Fibroblast of the aortic adventitia (primary cell): ENCODE data around the gene AP1AR. TPM values are rescaled to one million over a fixed set of nuclear protein-coding genes. Genes with fewer than 3 reads are reported as not detected.
"Not testable (repeated sequence)": the region's sequence is repeated elsewhere in the genome, so short reads cannot be mapped to it uniquely, and the experiment has no call there.

Source experiments
- DNase-seq: peaks from one replicate; pipeline ENCODE4 v3.0.0-alpha.2; 2010; ENCODE audit warnings: low read depth
- H3K4me3 ChIP-seq: 2 replicates; pipeline ENCODE4 v1.5.1; 2011; ENCODE audit warnings: low read depth, mild to moderate bottlenecking, control low read depth, low read length, moderate library complexity
- total RNA-seq: library from RNA; depleted of rRNA; stranded (reverse); fragments of >200 nt; gene quantifications from 2 replicates; pipeline ENCODE4 v1.2.3, GENCODE V29; 2012; ENCODE audit warnings: low replicate concordance
- TF ChIP-seq, protein P1 (sequence below): IDR thresholded peaks from 2 replicates; pipeline ENCODE4 v1.5.1; 2011; ENCODE audit warnings: mild to moderate bottlenecking, low read length, control low read depth, inconsistent platforms; ENCODE audit not compliant: insufficient read depth

AP1AR gene
- total RNA-seq, 1 donor = 25.8 TPM

DNA sequence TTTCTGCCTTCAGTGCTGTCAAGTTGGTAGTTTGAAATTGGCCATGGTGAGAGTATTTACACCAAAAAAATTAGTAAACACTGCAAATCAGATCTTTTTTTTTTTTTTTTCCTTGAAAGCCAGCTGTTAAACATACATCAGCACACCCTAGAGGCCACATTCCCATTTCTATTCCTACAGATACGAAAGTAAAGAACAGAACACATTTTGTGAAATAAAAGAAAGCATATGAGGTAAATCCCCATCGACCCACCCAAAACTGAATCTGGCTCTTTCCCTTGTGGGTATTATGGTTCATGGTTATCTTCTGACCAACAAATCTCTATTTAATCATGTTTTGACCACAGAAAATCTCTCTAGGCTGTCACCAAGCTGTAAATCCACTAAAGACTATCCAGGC, 41.8 kb upstream of the AP1AR start:
- TF ChIP-seq, protein P1, sequence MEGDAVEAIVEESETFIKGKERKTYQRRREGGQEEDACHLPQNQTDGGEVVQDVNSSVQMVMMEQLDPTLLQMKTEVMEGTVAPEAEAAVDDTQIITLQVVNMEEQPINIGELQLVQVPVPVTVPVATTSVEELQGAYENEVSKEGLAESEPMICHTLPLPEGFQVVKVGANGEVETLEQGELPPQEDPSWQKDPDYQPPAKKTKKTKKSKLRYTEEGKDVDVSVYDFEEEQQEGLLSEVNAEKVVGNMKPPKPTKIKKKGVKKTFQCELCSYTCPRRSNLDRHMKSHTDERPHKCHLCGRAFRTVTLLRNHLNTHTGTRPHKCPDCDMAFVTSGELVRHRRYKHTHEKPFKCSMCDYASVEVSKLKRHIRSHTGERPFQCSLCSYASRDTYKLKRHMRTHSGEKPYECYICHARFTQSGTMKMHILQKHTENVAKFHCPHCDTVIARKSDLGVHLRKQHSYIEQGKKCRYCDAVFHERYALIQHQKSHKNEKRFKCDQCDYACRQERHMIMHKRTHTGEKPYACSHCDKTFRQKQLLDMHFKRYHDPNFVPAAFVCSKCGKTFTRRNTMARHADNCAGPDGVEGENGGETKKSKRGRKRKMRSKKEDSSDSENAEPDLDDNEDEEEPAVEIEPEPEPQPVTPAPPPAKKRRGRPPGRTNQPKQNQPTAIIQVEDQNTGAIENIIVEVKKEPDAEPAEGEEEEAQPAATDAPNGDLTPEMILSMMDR = peak; percentile 38

DNA sequence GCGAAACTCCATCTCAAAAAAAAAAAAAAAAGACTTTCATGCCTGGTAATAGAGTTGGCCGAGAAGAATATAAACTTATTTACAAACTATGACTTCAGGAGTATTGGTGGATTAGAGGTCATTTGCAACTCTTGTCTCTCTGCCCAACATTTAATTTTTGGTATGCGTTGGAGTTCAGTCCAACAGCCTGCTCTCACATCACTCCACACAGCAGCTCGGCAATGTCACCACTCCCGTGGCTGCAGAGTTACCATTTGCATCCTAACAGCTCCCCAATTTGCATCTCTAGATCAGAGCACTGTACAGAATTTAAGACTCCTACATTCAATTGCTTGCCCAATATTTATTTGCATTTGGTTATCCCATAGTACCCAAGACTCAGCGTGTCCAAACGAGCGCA, 40.9 kb upstream of the AP1AR start:
- no peak overlapping the region for H3K4me3 ChIP-seq
- DNase-seq = no peak
- TF ChIP-seq, protein P1 = no peak

More for the DNA sequence above, 41.8 kb upstream of the AP1AR start:
- H3K4me3 ChIP-seq = no peak overlapping the region
- DNase-seq = peak; percentile 54

DNA sequence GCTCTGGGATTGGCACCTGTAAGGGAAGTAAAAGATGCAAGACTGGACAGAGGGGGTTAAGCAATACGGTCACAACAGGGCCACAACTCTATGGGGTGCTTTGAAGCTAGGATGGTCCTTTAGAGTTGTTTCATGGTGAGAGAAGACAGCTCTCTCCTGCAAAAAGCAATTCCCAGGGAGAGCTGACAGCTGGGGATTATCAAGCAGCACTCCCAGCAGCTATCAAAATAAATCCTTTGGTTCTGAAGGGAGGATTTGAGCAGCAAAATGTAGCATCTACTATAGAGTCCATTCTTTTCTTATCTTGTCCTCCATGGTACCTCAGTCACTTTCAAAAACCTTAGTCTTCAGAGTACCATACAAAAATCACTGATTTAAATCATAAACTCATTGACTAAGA, 35.1 kb upstream of the AP1AR start:
- TF ChIP-seq, protein P1 = no peak
- H3K4me3 ChIP-seq = no peak overlapping the region
- no peak for DNase-seq

DNA sequence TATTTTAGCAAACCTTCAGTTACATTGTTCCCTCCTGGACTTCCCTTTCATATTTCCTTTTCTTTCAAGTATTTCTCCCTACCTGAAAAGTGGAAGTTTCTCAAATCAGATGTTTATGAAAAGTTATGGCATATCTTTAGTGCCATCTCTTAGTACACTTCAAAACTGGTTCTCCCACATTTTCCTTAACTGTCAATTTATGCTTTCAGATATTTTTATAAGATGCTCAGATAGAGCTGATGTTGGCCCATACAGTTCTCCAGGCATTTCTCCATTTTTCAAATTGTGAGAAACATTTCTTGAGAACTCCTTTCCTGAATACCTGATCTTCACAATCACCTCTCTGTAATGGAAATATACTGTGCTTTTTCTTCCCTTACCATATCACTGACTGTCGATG, 32.5 kb upstream of the AP1AR start:
- DNase-seq = no peak
- TF ChIP-seq, protein P1 = no peak
- no peak overlapping the region for H3K4me3 ChIP-seq

DNA sequence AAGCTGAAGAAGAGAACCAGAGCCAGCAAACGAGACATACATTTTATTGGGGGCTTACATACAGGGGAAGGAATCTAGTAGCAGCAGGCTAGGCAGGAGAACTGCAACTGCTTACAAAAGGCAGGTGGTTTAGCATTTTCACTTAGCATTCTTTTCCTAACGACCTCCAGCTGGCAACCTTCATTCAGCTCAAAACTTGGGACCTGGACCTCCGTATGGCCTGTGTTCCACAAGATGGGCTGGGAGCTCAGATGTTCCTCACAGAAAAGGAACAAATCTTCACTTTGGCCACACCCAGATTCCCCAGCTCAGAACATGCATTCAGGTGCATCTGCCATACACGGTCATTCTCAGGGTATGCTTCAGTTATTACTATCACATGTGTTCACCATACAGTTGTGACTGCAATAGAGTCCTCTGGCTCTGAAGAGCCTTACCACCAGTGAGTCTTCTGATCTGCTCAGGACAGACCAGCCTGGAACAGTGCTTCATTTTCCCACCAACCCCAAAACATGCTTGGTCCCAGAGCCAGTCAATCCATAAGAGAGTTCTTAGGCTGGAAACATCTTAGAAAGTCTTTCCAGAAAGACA, 29.6 kb upstream of the AP1AR start:
- DNase-seq = no peak
- TF ChIP-seq, protein P1 = no peak
- H3K4me3 ChIP-seq = no peak overlapping the region

DNA sequence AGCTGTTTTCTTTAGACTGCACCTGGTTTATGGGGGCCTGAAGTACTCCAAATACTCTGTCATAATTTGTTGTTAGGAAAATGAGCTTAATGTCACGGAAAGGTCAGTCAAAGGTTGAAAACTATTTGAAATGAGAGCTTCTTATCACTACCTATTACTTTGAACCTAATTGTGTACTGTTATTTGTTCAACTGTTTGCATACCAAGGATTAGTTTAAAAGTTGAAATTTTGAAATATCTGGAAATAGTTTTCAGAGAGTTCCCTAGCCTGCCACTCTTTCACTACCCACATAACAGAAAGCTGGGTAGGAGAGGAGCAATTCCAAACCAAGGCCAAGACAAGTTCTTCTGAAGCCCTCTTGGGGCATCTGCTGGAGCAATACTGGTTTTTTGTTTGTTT, 28.0 kb upstream of the AP1AR start:
- no peak for DNase-seq
- no peak overlapping the region for H3K4me3 ChIP-seq
- TF ChIP-seq, protein P1 = no peak

DNA sequence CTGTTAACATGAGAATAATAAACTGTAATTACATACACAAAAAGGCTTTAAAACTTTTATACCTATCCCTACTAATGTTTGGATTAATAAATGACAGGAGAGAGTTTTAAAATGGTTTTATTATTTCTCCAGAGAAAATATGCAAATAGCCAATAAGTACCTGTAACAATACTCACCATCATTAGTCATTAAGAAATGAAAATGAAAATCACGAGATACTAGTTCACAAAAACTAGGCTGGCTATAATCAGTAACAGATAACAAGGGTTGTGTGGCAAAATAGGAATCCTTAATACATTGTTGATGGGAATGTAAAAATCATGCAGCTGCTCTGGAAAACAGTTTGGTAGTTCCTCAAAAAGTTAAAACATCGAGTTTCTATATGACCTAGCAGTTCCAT, 25.2 kb upstream of the AP1AR start:
- TF ChIP-seq, protein P1 = no peak
- H3K4me3 ChIP-seq = no peak overlapping the region
- no peak for DNase-seq

DNA sequence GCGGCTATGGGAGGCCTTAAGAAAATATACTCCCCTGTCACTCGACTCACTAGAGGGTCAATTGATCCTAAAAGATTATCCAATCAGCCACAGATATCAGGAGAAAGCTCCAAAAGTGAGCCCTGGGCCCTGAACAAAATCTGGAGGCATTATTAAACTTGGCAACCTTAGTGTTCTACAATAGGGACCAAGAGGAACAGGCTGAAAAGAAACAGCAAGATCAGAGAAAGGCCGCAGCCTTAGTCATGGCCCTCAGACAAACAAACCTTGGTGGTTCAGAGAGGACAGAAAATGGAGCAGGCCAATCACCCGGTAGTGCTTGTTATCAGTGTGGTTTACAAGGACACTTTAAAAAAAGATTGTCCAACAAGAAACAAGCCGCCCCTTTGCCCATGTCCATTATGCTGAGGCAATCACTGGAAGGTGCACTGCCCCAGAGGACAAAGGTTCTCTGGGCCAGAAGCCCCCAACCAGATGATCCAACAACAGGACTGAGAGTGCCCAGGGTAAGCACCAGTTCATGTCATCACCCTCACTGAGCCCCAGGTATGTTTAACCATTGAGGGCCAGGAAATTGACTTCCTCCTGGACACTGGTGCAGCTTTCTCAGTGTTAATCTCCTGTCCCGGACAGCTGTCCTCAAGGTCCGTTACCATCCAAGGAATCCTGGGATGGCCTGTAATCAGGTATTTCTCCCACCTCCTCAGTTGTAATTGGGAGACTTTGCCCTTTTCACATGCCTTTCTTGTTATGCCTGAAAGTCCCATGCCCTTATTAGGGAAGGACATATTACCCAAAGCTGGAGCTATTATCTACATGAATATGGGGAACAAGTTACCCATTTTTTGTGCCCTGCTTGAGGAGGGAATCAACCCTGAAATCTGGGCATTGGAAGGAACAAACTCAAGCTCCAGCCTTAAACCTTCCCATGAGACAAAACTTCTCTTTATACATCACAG, 23.2 kb upstream of the AP1AR start:
- DNase-seq, H3K4me3 ChIP-seq: not testable (repeated sequence)
